ENCODE data around the gene UBN1.

- TF ChIP-seq CTCF (IDR thresholded peaks at IDR 0.05) (no peak), EP300 (IDR thresholded peaks at IDR 0.05) (no peak), POLR2A (IDR thresholded peaks at IDR 0.05) (no peak)
These were observed 18.1 kb downstream of the UBN1 start for GRCh38 chr16:4865231-4865860.

All from tibial nerve (tissue), 4 donors.